Measurements from ENCODE around the gene RABL2B.

- TF ChIP-seq CTCF (IDR thresholded peaks at IDR 0.05; ENCODE audit: poor library complexity, severe bottlenecking) = no peak
- TF ChIP-seq EP300 (conservative IDR thresholded peaks at IDR 0.05; ENCODE audit: poor library complexity, severe bottlenecking) = no peak
Measured at GRCh38 chr22:50732681-50733080, 50.8 kb downstream of the RABL2B start.

All from neural cell (in vitro differentiated cells).